Natural killer cell treated with Interleukin-12 subunit alpha and Interleukin-12 subunit beta and Interleukin-15 and Interleukin-18, amount 100 ng/mL, for 72 hours (primary cell): ENCODE data around the gene SCARF1. TPM values are rescaled to one million over a fixed set of nuclear protein-coding genes. Genes with fewer than 3 reads are reported as not detected.
"Not testable (repeated sequence)": the region's sequence is repeated elsewhere in the genome, so short reads cannot be mapped to it uniquely, and the experiment has no call there.

Experiments
- ATAC-seq, 2 donors: fragments of 150-1000 bp; cut with Tn5 transposase in 1 of 2; sonication (Bioruptor Pico), chemical (Tn5 transposase) in 1 of 2; 2 replicates each; pipeline ENCODE4 v1.10.0; 2021
- DNase-seq: peaks from one replicate; pipeline ENCODE4 v3.0.0; 2022; ENCODE audit warnings: low spot score
- H3K27ac Mint-ChIP-seq, 2 donors: 1 replicate in 1 of 2; 2 replicates in 1 of 2; pipeline ENCODE4 v1.8.0; 2022; ENCODE audit warnings: mixed read lengths in 2 of 2, mild to moderate bottlenecking in 1 of 2, moderate library complexity in 1 of 2
- H3K27me3 Mint-ChIP-seq, 2 donors: 1 replicate in 1 of 2; 2 replicates in 1 of 2; pipeline ENCODE4 v1.8.0; 2022; ENCODE audit warnings: mixed read lengths in 2 of 2
- H3K36me3 Mint-ChIP-seq: one replicate; pipeline ENCODE4 v1.8.0; 2022; ENCODE audit warnings: mixed read lengths
- H3K4me1 Mint-ChIP-seq, 2 donors: 1 replicate in 1 of 2; 2 replicates in 1 of 2; pipeline ENCODE4 v1.8.0; 2022; ENCODE audit warnings: low read depth in 2 of 2, mixed read lengths in 2 of 2, mild to moderate bottlenecking in 1 of 2
- H3K4me3 Mint-ChIP-seq: one replicate; pipeline ENCODE4 v1.8.0; 2022; ENCODE audit warnings: mixed read lengths
- H3K9me3 Mint-ChIP-seq: 2 replicates; pipeline ENCODE4 v1.8.0; 2022; ENCODE audit warnings: mixed read lengths
- total RNA-seq, 2 donors: library from RNA; stranded (reverse); gene quantifications; one replicate each; pipeline ENCODE4 v1.2.3, GENCODE V29; 2022

Gene SCARF1
- total RNA-seq, 2 donors from 2014 or later, result 3.6 to 4.1 TPM

- not testable (repeated sequence) for DNase-seq, H3K9me3 Mint-ChIP-seq, H3K27me3 Mint-ChIP-seq, H3K27ac Mint-ChIP-seq, ATAC-seq, H3K4me3 Mint-ChIP-seq, H3K4me1 Mint-ChIP-seq
- H3K36me3 Mint-ChIP-seq, result peaks cover 30% of the 10 kb centered on the region
These were observed 7.3 kb upstream of the SCARF1 start for GRCh38 chr17:1652794-1653193.

DNA sequence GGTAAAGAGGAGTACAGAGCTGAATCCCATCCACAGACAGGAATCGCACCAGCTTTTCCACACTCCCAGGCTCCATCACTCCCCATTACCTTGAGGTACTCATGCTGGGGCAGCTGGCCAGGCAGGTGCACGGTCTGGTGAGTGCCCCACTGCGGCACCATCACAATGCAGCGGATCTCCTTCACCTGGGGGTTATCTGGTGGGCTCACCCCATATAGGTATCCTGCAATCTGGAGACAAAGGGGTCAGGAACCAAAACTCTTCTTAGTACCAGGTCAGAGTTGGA is 6.0 kb upstream of the SCARF1 start:
- Mint-ChIP-seq H3K4me3 (no peak overlapping the region), H3K9me3 (no peaks in the 10 kb centered on the region), H3K36me3 (peaks cover 22% of the 10 kb centered on the region), H3K27ac (no peak overlapping the region), H3K27me3 (no peaks in the 10 kb centered on the region), H3K4me1 (peaks cover 0 to 5% of the 10 kb centered on the region in 2 donors)
- no peak for ATAC-seq
- DNase-seq, result no peak

- ATAC-seq (no peak), DNase-seq (no peak)
- H3K4me1 Mint-ChIP-seq, result peaks cover 0 to 9% of the 10 kb centered on the region in 2 donors
- H3K27ac Mint-ChIP-seq, result no peak overlapping the region
- no peaks in the 10 kb centered on the region for H3K27me3 Mint-ChIP-seq
- peaks cover 17% of the 10 kb centered on the region for H3K36me3 Mint-ChIP-seq
- H3K4me3 Mint-ChIP-seq, result no peak overlapping the region
- H3K9me3 Mint-ChIP-seq, result no peaks in the 10 kb centered on the region
These were observed 5.4 kb upstream of the SCARF1 start for GRCh38 chr17:1650731-1651558.

GRCh38 chr17:1649844-1650501 is 4.4 kb upstream of the SCARF1 start, which contains the start of gene RILP:
Gene RILP, minus strand, starts transcription at chr17:1649866. Its CDS starts 62 bp downstream, at chr17:1649804.
- Mint-ChIP-seq H3K4me1 (peaks cover 0 to 16% of the 10 kb centered on the region in 2 donors), H3K9me3 (no peaks in the 10 kb centered on the region), H3K27ac (no peak within 1 kb of the TSS), H3K27me3 (no peaks in the 10 kb centered on the region), H3K4me3 (peak within 1 kb of the TSS; percentile 54), H3K36me3 (peaks cover 17% of the 10 kb centered on the region)
- DNase-seq, result no peak
- ATAC-seq, result peak; percentile 0 to 1

- H3K36me3 Mint-ChIP-seq, result peaks cover 13% of the 10 kb centered on the region
- H3K4me1 Mint-ChIP-seq, result peaks cover 4 to 22% of the 10 kb centered on the region in 2 donors
- no peaks in the 10 kb centered on the region for H3K27me3 Mint-ChIP-seq
- no peaks in the 10 kb centered on the region for H3K9me3 Mint-ChIP-seq
- ATAC-seq (peak; percentile 88 to 90), DNase-seq (peak; percentile 96)
- H3K4me3 Mint-ChIP-seq, result peak overlapping the region; percentile 54
- H3K27ac Mint-ChIP-seq, result no peak overlapping the region
These were observed 3.7 kb upstream of the SCARF1 start for GRCh38 chr17:1648963-1649843.

- Mint-ChIP-seq H3K4me1 (peaks cover 8 to 25% of the 10 kb centered on the region in 2 donors), H3K4me3 (peak overlapping the region; percentile 54), H3K27me3 (no peaks in the 10 kb centered on the region), H3K9me3 (no peaks in the 10 kb centered on the region), H3K36me3 (peaks cover 7% of the 10 kb centered on the region), H3K27ac (no peak overlapping the region)
- DNase-seq, result no peak
- no peak for ATAC-seq
These were observed 2.8 kb upstream of the SCARF1 start for GRCh38 chr17:1648173-1648962.

DNA sequence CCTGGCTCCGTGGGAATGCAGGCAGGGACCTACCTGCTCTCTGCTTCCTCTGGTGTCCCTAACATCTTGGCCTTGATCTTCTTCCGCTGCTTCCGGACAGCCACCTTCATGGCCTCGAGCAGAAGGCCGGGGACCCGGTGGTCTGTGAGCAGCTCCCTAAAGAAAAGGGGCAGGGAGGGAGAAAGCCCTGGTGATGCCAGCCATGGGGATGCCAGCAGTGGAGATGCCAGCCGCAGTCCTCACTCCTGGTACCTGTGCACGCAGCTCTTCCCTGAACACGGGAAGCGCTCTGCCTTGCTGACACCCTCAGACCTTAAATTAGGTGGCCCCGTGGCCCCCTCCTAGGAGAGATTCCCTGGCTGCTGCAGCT is 2.3 kb upstream of the SCARF1 start:
- DNase-seq (no peak), ATAC-seq (no peak)
- Mint-ChIP-seq H3K27me3 (no peaks in the 10 kb centered on the region), H3K27ac (no peak overlapping the region), H3K4me1 (peaks cover 8 to 25% of the 10 kb centered on the region in 2 donors), H3K9me3 (no peaks in the 10 kb centered on the region), H3K4me3 (no peak overlapping the region), H3K36me3 (peaks cover under 1% of the 10 kb centered on the region)

DNA sequence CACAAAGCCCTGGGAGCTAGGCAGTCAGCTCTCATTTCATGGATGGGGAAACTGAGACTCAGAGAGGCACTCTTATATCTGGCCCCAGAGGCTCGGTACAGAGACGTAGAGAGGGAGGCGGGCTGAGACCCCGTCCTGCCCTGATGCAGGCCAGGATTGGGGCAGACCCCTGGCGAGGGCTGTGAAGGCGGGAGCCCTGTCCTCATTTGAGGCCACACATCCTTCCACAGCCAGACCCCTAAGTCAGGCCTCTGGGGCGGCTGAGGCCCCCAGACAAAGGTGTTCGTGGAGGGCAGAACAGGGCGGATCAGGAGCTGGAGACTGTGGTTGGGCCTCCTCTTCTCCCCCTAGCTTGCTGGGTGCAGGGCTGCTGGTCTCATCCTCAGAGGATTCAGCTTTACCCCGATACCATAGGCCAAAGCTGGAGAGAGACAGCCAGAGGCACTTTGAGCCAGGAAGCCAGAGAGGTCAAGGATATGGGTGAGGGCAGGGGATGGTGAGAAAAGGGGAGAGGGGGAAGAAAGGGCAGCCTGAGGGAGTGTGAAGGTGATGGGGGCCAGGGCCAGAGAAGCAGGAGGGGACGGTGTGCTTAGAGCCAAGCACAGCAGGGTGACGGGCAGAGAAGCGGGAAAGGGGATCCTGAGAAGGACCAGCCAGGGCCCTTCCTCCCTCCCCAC is 805 bp upstream of the SCARF1 start:
- H3K27ac Mint-ChIP-seq, result peak overlapping the region in 1 of 2 donors; percentile 9
- no peak for DNase-seq
- H3K4me3 Mint-ChIP-seq, result no peak overlapping the region

DNA sequence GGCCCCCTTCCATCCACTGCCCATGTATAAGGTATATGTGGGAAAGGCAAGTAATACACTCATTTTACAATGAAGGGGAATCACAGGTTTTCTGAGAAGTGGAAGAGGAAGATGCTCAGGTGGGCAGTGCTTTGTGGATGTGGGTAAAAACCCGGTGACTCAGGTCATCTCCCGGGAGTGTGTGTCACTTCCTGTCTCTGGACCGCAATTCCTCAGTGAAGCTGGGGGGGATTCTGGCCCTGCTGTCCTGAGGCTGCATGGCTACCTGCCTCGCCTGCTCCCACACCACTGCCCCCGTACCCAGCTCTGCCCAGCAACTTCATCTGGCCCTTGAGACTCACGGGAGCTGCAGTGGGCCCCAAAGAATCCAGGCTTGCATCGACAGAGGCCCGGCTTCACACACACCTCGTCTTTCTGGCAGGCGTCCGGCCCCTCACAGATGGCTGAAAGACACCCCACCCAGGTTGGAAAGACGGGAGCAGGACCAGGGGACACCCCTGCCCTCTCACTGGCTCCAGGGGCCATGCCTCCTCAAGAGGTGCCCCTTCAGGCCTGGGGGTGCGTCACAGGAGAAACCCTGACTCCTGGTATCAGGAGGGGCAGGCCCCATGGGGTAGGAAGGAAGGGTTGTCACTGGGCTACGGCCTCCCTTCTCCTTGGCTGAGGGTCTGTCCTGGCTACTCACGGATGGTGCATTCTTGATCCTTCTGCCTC is 882 bp downstream of the SCARF1 start:
- DNase-seq, result no peak
- ATAC-seq, result no peak
- Mint-ChIP-seq H3K27me3 (no peaks in the 10 kb centered on the region), H3K4me3 (peak overlapping the region; percentile 85), H3K36me3 (no peaks in the 10 kb centered on the region), H3K4me1 (peaks cover 8 to 26% of the 10 kb centered on the region in 2 donors), H3K9me3 (no peaks in the 10 kb centered on the region), H3K27ac (peak overlapping the region; percentile 69 to 86)

More for the DNA sequence above, 805 bp upstream of the SCARF1 start:
- no peak for ATAC-seq
- Mint-ChIP-seq H3K27me3 (no peaks in the 10 kb centered on the region), H3K9me3 (no peaks in the 10 kb centered on the region), H3K36me3 (no peaks in the 10 kb centered on the region), H3K4me1 (peaks cover 8 to 25% of the 10 kb centered on the region in 2 donors)

- H3K36me3 Mint-ChIP-seq, result no peaks in the 10 kb centered on the region
- peak overlapping the region; percentile 69 to 86 for H3K27ac Mint-ChIP-seq
- H3K4me1 Mint-ChIP-seq, result peaks cover 8 to 26% of the 10 kb centered on the region in 2 donors
- DNase-seq (no peak), ATAC-seq (peak in 1 of 2 donors; percentile 22)
- H3K9me3 Mint-ChIP-seq, result no peaks in the 10 kb centered on the region
- no peaks in the 10 kb centered on the region for H3K27me3 Mint-ChIP-seq
- H3K4me3 Mint-ChIP-seq, result peak overlapping the region; percentile 85
These were observed 1.5 kb downstream of the SCARF1 start for GRCh38 chr17:1643999-1644492.

DNA sequence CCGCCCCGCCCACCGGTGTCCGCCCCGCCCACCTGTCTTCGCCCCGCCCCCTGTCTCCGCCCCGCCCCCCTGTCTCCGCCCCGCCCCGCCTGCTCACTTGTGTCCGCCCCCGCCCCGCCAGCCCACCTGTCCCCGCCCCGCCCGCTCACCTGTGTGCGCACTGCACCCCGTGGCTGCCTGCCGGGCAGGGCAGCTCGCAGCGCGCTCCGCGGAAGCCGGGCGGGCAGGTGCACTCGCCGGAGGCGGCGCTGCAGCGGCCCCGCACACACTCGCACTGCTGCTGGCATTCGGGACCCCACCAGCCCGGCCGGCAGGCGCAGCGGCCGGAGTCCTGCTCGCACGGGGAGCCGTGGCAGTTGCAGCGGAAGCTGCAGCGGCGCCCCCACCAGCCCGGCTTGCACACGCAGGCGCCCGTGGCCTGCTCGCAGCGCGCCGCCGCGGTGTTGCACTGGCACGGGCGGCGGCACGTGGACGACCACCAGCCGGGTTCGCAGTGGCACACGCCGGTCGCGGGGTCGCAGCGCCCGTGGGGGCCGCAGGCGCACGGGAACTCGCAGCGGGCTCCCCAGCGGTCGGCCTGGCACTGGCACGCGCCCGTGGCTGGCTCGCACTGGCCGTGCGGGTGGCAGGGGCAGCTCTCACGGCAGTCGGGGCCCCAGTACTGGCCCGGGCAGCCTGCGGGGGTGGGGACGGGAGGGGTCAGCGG is 2.1 kb downstream of the SCARF1 start:
- no peaks in the 10 kb centered on the region for H3K9me3 Mint-ChIP-seq
- peaks cover 8 to 26% of the 10 kb centered on the region in 2 donors for H3K4me1 Mint-ChIP-seq
- no peaks in the 10 kb centered on the region for H3K27me3 Mint-ChIP-seq
- DNase-seq, result no peak
- H3K36me3 Mint-ChIP-seq, result no peaks in the 10 kb centered on the region
- peak overlapping the region; percentile 85 for H3K4me3 Mint-ChIP-seq
- H3K27ac Mint-ChIP-seq, result no peak overlapping the region
- peak; percentile 63 to 68 for ATAC-seq

DNA sequence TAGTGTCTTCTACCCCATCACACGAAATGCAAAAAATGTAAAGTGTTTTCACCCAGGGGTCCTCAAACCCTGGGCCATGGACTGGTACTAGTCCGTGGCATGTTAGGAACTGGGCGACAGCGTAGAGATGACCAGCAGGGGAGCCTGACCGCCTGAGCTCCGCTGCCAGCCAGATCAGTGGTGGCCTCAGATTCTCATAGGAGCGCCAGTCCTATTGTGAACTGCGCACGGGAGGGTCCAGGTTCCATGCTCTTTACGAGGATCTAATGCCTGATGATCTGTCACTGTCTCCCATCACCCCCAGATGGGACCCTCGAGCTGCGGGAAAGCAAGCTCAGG is 4.5 kb downstream of the SCARF1 start:
- Mint-ChIP-seq H3K4me1 (peaks cover 8 to 20% of the 10 kb centered on the region in 2 donors), H3K36me3 (no peaks in the 10 kb centered on the region), H3K4me3 (no peak overlapping the region), H3K9me3 (no peaks in the 10 kb centered on the region), H3K27ac (peak overlapping the region in 1 of 2 donors; percentile 47), H3K27me3 (no peaks in the 10 kb centered on the region)
- no peak for DNase-seq
- no peak for ATAC-seq
